ENCODE results near the gene PCP2. TPM values are rescaled to one million over a fixed set of nuclear protein-coding genes. Genes with fewer than 3 reads are reported as not detected.

The PCP2 gene
- total and polyA plus RNA-seq, 2 of the 13 experiments (the other 11 are each of a cell fraction or from before 2014, with no cell fraction given), result 0.62 TPM; not detected in 1

DNA sequence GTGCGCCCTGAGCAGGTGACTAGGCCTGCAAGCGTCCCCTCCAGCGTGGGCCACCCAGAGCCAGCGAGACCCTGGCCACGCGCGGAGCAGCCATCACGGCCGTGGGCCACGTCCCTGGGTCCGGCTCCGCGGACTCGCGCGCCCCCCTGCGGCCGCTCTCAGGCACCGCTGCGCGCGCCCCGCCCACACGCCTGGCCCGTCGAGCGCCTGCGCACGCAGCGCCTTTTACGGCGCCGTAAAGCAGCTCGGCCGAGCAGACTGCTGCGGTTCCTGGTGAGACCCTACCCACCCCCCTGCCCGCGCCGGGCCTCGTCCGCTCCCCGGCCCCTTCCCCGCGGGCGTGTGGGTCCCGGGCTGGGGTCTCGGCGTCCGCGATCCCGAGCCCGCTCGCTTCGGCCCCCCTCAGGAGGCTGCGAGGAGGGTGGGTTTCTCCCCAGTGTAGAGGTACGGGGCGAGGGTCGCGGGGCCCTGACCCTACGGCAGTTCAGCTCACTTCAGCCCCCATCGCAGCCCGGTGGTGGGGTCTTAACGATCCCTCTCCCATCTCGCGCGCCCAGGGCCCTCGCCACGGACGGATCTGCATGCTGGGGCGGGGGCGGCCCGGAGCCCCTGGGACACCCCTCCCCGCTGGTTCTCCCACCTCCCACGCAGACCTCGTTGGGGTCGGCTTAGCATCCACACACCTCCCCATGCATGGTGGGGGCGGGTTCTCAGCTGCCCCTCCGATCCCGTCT is 47.3 kb upstream of the PCP2 start, which contains the start of gene TRAPPC5 (continued):
- TF ChIP-seq, protein P1, sequence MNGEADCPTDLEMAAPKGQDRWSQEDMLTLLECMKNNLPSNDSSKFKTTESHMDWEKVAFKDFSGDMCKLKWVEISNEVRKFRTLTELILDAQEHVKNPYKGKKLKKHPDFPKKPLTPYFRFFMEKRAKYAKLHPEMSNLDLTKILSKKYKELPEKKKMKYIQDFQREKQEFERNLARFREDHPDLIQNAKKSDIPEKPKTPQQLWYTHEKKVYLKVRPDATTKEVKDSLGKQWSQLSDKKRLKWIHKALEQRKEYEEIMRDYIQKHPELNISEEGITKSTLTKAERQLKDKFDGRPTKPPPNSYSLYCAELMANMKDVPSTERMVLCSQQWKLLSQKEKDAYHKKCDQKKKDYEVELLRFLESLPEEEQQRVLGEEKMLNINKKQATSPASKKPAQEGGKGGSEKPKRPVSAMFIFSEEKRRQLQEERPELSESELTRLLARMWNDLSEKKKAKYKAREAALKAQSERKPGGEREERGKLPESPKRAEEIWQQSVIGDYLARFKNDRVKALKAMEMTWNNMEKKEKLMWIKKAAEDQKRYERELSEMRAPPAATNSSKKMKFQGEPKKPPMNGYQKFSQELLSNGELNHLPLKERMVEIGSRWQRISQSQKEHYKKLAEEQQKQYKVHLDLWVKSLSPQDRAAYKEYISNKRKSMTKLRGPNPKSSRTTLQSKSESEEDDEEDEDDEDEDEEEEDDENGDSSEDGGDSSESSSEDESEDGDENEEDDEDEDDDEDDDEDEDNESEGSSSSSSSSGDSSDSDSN (CRISPR knock-in tag; IDR thresholded peaks at IDR 0.05), result peak; percentile 25; the same call in 1 of the 2 replicates
- TF ChIP-seq FOXA3 (CRISPR knock-in tag; IDR thresholded peaks at IDR 0.05), result no peak
- no peak for TF ChIP-seq MNT (IDR thresholded peaks at IDR 0.05)
- no peak for TF ChIP-seq EP300 (IDR thresholded peaks at IDR 0.05; ENCODE audit: low read depth in 2 of 2, low read length in 2 of 2)
- TF ChIP-seq EP300 (CRISPR knock-in tag; IDR thresholded peaks at IDR 0.05; ENCODE audit: borderline replicate concordance), result no peak
- TF ChIP-seq KLF13 (CRISPR knock-in tag; IDR thresholded peaks at IDR 0.05), result 0 out of 2 replicates have a peak, but pooled peaks have one; percentile 14
- TF ChIP-seq ZNF570 (CRISPR knock-in tag; IDR thresholded peaks at IDR 0.05; ENCODE audit: borderline replicate concordance), result no peak
- TF ChIP-seq HNRNPH1 (optimal IDR thresholded peaks at IDR 0.05; ENCODE audit: low read depth, low read length), result no peak
- TF ChIP-seq, protein P2, sequence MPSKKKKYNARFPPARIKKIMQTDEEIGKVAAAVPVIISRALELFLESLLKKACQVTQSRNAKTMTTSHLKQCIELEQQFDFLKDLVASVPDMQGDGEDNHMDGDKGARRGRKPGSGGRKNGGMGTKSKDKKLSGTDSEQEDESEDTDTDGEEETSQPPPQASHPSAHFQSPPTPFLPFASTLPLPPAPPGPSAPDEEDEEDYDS (CRISPR knock-in tag; IDR thresholded peaks at IDR 0.05), result 0 out of 2 replicates have a peak, but pooled peaks have one; percentile 33
- peak; percentile 59 for TF ChIP-seq KDM2A (CRISPR knock-in tag; IDR thresholded peaks at IDR 0.05; ENCODE audit: borderline replicate concordance, low read depth)
- peak; percentile 5; the same call in 1 of the 2 replicates for TF ChIP-seq ZNF230 (CRISPR knock-in tag; IDR thresholded peaks at IDR 0.05)
- TF ChIP-seq ETV5 (CRISPR knock-in tag; IDR thresholded peaks at IDR 0.05; ENCODE audit: borderline replicate concordance), result 0 out of 2 replicates have a peak, but pooled peaks have one; percentile 15
- TF ChIP-seq, protein P3, sequence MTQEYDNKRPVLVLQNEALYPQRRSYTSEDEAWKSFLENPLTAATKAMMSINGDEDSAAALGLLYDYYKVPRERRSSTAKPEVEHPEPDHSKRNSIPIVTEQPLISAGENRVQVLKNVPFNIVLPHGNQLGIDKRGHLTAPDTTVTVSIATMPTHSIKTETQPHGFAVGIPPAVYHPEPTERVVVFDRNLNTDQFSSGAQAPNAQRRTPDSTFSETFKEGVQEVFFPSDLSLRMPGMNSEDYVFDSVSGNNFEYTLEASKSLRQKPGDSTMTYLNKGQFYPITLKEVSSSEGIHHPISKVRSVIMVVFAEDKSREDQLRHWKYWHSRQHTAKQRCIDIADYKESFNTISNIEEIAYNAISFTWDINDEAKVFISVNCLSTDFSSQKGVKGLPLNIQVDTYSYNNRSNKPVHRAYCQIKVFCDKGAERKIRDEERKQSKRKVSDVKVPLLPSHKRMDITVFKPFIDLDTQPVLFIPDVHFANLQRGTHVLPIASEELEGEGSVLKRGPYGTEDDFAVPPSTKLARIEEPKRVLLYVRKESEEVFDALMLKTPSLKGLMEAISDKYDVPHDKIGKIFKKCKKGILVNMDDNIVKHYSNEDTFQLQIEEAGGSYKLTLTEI (CRISPR knock-in tag; conservative IDR thresholded peaks at IDR 0.05), result no peak
- 0 out of 2 replicates have a peak, but pooled peaks have one; percentile 38 for TF ChIP-seq ZNF142 (CRISPR knock-in tag; IDR thresholded peaks at IDR 0.05)
- TF ChIP-seq ZNF598 (CRISPR knock-in tag; IDR thresholded peaks at IDR 0.05; ENCODE audit: borderline replicate concordance), result no peak
